Measurements from ENCODE around the gene CDH15. TPM values are rescaled to one million over a fixed set of nuclear protein-coding genes. Genes with fewer than 3 reads are reported as not detected.

CDH15 gene
- total and polyA plus RNA-seq, 9 of the 15 experiments (the other 6 are each of a cell fraction or from before 2014, with no cell fraction given) = 0.07 to 0.18 TPM; not detected in 7

DNA sequence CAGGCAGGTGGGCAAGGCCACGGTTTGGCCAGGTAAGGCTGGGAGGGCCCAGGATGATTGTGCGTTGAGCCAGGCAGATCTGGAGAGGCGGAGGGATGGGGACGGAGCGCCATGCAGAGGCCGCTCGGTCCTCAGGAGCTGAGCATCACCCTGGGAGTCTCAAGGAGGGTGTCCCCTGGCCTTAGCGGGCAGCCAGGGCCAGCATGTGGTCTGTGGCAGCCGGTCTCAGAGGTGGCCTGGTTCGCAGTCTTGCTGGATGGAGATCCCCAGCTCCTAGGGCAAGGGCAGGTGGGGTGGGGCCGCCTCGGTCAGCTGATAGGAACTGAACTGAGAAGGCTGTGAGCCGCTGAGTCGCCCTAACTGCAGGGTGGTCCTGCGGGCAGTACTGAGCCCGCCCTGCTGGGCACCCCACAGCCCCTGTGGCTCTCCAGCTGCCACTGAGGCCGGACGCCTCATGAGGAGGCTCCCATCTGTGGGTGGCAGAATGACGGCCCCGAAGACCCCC is 11.6 kb upstream of the CDH15 start:
- H3K27me3 ChIP-seq (ENCODE audit: control insufficient read depth in 2 of 2, insufficient read depth in 2 of 2, low read length in 2 of 2) = no peaks in the 10 kb centered on the region
- H3K4me2 ChIP-seq (ENCODE audit: insufficient read depth, low read length) = no peak overlapping the region
- no peak overlapping the region for H3K4me3 ChIP-seq
- FAIRE-seq (no peak), DNase-seq (ENCODE audit: extremely low read depth in 1 of 4, low spot score in 3 of 4) (no peak), ATAC-seq (no peak)
- POLR2A ChIA-PET = interaction anchor here (1.2 kb wide), 1 partner anchor 11 kb away, joined by 3 read pairs; the partner anchor contains the start of gene CDH15
- intact Hi-C loops (cut with micrococcal nuclease) = loop anchor here (10.0 kb wide), 1 partner anchor 185 kb away; the partner anchor contains the start of gene CBFA2T3
- CTCF ChIA-PET (ENCODE audit: low intra/inter-chr PET ratio) = no interaction called here
- H4K20me1 ChIP-seq (replicated peaks; ENCODE audit: control insufficient read depth, insufficient read depth, low read length) = no peaks in the 10 kb centered on the region
- no peaks in the 10 kb centered on the region for H3K9me1 ChIP-seq (ENCODE audit: control insufficient read depth, insufficient read depth, low read length)
- 64% methylated on average over 16 of the region's 20 CpGs for WGBS (ENCODE audit: insufficient coverage, low coverage, missing lambda C conversion rate)
- H3K4me1 ChIP-seq (replicated peaks in 1 of 2; ENCODE audit: control insufficient read depth in 2 of 2, insufficient read depth in 2 of 2, low read length in 2 of 2) = peaks cover 0 to 61% of the 10 kb centered on the region in 2 experiments; a peak in 3 of 5 replicates
- peaks cover 14% of the 10 kb centered on the region for H3K9me3 ChIP-seq (replicated peaks; ENCODE audit: control insufficient read depth, insufficient read depth, low read depth, low read length)
- no peak overlapping the region for H3K27ac ChIP-seq (ENCODE audit: extremely low read depth, low read depth, low read length)
- no peak for TF ChIP-seq MCM7 (IDR thresholded peaks at IDR 0.05)
- TF ChIP-seq SNIP1 (IDR thresholded peaks at IDR 0.05; ENCODE audit: low read depth) = no peak
- no peak overlapping the region for H2AFZ ChIP-seq (ENCODE audit: low read depth, low read length)
- BruUV-seq (replicated peaks) = no TSS peak
- no peak overlapping the region for H3K9ac ChIP-seq (ENCODE audit: insufficient read depth in 1 of 2, low read depth in 2 of 2, low read length in 2 of 2)
- no peaks in the 10 kb centered on the region for H3K36me3 ChIP-seq (ENCODE audit: control insufficient read depth, insufficient read depth, low read length)
- no peaks in the 10 kb centered on the region for H3K79me2 ChIP-seq (ENCODE audit: control insufficient read depth, insufficient read depth, low read length)
- in situ Hi-C loops (cut with MboI) = no loop called here

DNA sequence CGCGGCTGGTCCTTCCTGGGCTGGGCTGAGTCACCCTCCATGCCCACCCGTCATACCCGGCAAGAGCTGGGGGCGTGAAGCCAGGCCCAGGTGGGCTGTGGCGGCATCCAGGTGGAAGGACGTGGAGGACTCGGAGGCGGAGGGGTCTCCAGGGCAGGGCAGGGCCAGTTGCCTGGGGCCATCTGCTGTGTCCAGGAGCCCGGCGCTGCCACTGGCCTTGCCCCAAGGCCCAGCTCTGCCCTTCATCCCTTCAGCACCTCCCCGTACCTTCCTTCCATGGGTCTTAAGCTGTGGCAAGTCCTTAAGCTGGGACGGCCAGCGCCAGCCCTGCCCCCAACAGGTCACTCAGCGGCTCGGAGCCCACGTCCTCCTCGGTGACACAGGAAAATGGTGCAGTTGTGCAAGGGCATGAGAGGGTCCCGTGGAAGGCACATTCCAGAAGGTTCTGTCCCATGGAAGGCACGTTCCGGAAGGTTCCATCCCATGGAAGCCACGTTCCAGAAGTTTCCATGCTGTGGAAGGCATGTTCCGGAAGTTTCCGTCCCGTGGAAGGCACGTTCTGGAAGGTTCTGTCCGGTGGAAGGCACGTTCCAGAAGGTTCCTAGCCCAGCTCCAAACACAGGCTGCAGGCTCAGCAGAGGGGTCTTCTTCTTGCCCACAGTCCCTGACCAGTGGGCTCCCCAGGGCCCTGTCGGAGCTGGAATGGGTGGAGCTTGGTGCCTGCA is 10.4 kb upstream of the CDH15 start:
- BruUV-seq (replicated peaks) = no TSS peak

More for the DNA sequence above, 10.4 kb upstream of the CDH15 start:
- Histone ChIP-seq H3K4me3 (no peak overlapping the region), H3K27me3 (ENCODE audit: control insufficient read depth in 2 of 2, insufficient read depth in 2 of 2, low read length in 2 of 2) (no peaks in the 10 kb centered on the region), H3K36me3 (ENCODE audit: control insufficient read depth, insufficient read depth, low read length) (no peaks in the 10 kb centered on the region), H3K4me2 (ENCODE audit: insufficient read depth, low read length) (no peak overlapping the region), H2AFZ (ENCODE audit: low read depth, low read length) (no peak overlapping the region), H3K9me1 (ENCODE audit: control insufficient read depth, insufficient read depth, low read length) (no peaks in the 10 kb centered on the region), H3K27ac (ENCODE audit: extremely low read depth, low read depth, low read length) (no peak overlapping the region), H3K9ac (ENCODE audit: insufficient read depth in 1 of 2, low read depth in 2 of 2, low read length in 2 of 2) (no peak overlapping the region), H3K9me3 (replicated peaks; ENCODE audit: control insufficient read depth, insufficient read depth, low read depth, low read length) (peaks cover 14% of the 10 kb centered on the region), H3K4me1 (replicated peaks in 1 of 2; ENCODE audit: control insufficient read depth in 2 of 2, insufficient read depth in 2 of 2, low read length in 2 of 2) (peaks cover 0 to 61% of the 10 kb centered on the region in 2 experiments; a peak in 3 of 5 replicates), H4K20me1 (replicated peaks; ENCODE audit: control insufficient read depth, insufficient read depth, low read length) (no peaks in the 10 kb centered on the region), H3K79me2 (ENCODE audit: control insufficient read depth, insufficient read depth, low read length) (no peaks in the 10 kb centered on the region)
- POLR2A ChIA-PET = interaction anchor here (0.7 kb wide), 1 partner anchor 275 kb away, joined by 3 read pairs; no protein-coding TSS in a partner anchor
- CTCF ChIA-PET (ENCODE audit: low intra/inter-chr PET ratio) = no interaction called here
- WGBS (ENCODE audit: insufficient coverage, low coverage, missing lambda C conversion rate) = 64% methylated on average over 27 of the region's 29 CpGs
- TF ChIP-seq, protein P1, sequence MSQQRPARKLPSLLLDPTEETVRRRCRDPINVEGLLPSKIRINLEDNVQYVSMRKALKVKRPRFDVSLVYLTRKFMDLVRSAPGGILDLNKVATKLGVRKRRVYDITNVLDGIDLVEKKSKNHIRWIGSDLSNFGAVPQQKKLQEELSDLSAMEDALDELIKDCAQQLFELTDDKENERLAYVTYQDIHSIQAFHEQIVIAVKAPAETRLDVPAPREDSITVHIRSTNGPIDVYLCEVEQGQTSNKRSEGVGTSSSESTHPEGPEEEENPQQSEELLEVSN (IDR thresholded peaks at IDR 0.05; ENCODE audit: borderline replicate concordance in 1 of 2, extremely low read depth in 1 of 2, insufficient read depth in 1 of 2, insufficient read length in 1 of 2, low read depth in 1 of 2, low read length in 1 of 2, poor library complexity in 1 of 2, severe bottlenecking in 1 of 2) = no peak
- peak; percentile 47; the same call in 1 of the 2 replicates for TF ChIP-seq MTA1 (IDR thresholded peaks at IDR 0.05; ENCODE audit: borderline replicate concordance)
- TF ChIP-seq EP300 (IDR thresholded peaks at IDR 0.05; ENCODE audit: low read length) = peak; percentile 49; the same call in 1 of the 2 replicates
- ATAC-seq (no peak), DNase-seq (ENCODE audit: extremely low read depth in 1 of 4, low spot score in 3 of 4) (no peak), FAIRE-seq (no peak)
- in situ Hi-C loops (cut with MboI) = no loop called here
- intact Hi-C loops (cut with micrococcal nuclease) = loop anchor here (10.0 kb wide), 1 partner anchor 186 kb away; the partner anchor contains the start of gene CBFA2T3

All from K562 (cell line).